ENCODE results near the gene TNFRSF21. TPM values are rescaled to one million over a fixed set of nuclear protein-coding genes. Genes with fewer than 3 reads are reported as not detected.
"Not testable (repeated sequence)": the region's sequence is repeated elsewhere in the genome, so short reads cannot be mapped to it uniquely, and the experiment has no call there.

The TNFRSF21 gene
- total and polyA plus RNA-seq, 2 experiments from 2014 or later, result 16.8 to 19.0 TPM

DNA sequence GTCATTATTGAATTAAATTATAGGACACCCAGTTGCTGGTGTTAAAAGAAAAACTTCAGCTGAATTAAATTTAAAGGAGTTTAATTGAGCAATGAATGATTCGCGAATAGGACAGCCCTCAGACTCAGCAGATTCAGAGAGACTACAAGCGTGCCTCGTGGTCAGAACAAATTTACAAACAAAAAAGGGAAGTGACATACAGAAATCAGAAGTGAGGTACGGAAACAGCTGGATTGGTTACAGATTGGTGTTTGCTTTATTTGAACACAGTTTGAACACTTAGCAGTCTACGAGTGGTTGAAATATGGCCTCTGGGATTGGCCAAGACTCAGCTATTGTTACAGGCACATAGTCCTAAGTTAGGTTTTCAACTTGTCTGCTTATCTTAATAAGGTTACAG lies 25.8 kb upstream of the TNFRSF21 start:
- H3K27me3 ChIP-seq, result no peaks in the 10 kb centered on the region
- TF ChIP-seq, protein P1, sequence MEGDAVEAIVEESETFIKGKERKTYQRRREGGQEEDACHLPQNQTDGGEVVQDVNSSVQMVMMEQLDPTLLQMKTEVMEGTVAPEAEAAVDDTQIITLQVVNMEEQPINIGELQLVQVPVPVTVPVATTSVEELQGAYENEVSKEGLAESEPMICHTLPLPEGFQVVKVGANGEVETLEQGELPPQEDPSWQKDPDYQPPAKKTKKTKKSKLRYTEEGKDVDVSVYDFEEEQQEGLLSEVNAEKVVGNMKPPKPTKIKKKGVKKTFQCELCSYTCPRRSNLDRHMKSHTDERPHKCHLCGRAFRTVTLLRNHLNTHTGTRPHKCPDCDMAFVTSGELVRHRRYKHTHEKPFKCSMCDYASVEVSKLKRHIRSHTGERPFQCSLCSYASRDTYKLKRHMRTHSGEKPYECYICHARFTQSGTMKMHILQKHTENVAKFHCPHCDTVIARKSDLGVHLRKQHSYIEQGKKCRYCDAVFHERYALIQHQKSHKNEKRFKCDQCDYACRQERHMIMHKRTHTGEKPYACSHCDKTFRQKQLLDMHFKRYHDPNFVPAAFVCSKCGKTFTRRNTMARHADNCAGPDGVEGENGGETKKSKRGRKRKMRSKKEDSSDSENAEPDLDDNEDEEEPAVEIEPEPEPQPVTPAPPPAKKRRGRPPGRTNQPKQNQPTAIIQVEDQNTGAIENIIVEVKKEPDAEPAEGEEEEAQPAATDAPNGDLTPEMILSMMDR (IDR thresholded peaks at IDR 0.05; ENCODE audit: low read depth, low read length), result no peak
- peaks cover 7% of the 10 kb centered on the region for H3K4me1 ChIP-seq (ENCODE audit: low read depth)
- no peak overlapping the region for H3K4me3 ChIP-seq
- no peaks in the 10 kb centered on the region for H3K36me3 ChIP-seq
- no peaks in the 10 kb centered on the region for H3K9me3 ChIP-seq (ENCODE audit: low read depth)
- no peak for DNase-seq (ENCODE audit: low read depth in 1 of 2, low spot score in 1 of 2)
- no peak overlapping the region for H3K27ac ChIP-seq

DNA sequence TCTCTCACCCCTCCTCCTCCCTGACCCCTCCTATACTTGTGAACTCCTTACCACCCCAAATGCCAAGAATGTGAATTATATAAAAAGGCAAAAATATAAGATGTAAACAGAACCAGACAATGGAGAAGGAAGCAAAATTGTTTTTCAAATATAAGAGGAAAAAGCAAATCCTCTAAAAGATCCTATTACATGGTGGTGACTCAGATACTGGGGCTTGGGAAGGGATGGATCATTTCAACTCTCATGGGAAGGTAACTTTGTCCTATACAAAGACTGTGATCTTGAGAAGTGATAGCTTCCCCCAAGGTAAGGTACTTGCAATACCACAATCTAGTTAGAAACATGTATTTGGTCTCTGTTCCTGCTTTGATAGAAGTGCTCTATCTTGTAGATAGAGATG lies 24.6 kb upstream of the TNFRSF21 start:
- H3K27ac ChIP-seq, result no peak overlapping the region
- DNase-seq (ENCODE audit: low read depth in 1 of 2, low spot score in 1 of 2), result no peak
- TF ChIP-seq, protein P1 (IDR thresholded peaks at IDR 0.05; ENCODE audit: low read depth, low read length), result no peak
- no peak overlapping the region for H3K4me3 ChIP-seq
- H3K9me3 ChIP-seq (ENCODE audit: low read depth), result no peaks in the 10 kb centered on the region
- no peaks in the 10 kb centered on the region for H3K27me3 ChIP-seq
- peaks cover 7% of the 10 kb centered on the region for H3K4me1 ChIP-seq (ENCODE audit: low read depth)
- H3K36me3 ChIP-seq, result no peaks in the 10 kb centered on the region

DNA sequence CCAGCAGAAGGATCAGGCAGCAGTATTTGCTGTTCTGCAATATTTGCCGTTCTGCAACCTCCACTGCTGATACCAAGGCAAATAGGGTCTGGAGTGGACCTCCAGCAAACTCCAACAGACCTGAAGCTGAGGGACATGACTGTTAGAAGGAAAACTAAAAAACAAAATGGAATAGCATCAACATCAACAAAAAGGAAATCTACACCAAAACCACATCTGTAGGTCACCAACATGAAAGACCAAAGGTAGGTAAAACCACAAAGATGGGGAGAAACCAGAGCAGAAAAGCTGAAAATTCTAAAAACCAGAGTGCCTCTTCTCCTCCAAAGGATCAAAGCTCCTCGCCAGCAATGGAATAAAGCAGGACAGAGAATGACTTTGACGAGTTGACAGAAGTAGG lies 18.9 kb upstream of the TNFRSF21 start:
- not testable (repeated sequence) for H3K27me3 ChIP-seq; H3K4me3 ChIP-seq; DNase-seq (ENCODE audit: low read depth in 1 of 2, low spot score in 1 of 2); H3K4me1 ChIP-seq (ENCODE audit: low read depth); H3K36me3 ChIP-seq; H3K9me3 ChIP-seq (ENCODE audit: low read depth); H3K27ac ChIP-seq

DNA sequence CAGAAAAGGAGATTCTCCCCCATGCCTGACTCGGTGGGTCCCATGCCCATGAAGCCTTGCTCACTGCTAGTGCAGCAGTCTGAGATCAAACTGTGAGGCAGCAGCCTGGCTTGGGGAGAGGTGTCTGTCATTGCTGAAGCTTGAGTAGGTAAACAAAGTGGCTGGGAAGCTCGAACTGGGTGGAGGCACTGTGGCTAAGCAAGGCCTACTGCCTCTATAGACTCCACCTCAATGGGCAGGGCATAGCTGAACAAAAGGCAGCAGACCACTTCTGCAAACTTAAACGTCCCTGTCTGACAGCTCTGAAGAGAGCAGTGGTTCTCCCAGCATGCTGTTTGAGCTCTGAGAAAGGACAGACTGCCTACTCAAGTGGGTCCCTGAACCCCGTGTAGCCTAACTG lies 18.4 kb upstream of the TNFRSF21 start:
- H3K36me3 ChIP-seq; H3K9me3 ChIP-seq (ENCODE audit: low read depth); DNase-seq (ENCODE audit: low read depth in 1 of 2, low spot score in 1 of 2); H3K4me1 ChIP-seq (ENCODE audit: low read depth); H3K4me3 ChIP-seq; H3K27ac ChIP-seq; H3K27me3 ChIP-seq: not testable (repeated sequence)

DNA sequence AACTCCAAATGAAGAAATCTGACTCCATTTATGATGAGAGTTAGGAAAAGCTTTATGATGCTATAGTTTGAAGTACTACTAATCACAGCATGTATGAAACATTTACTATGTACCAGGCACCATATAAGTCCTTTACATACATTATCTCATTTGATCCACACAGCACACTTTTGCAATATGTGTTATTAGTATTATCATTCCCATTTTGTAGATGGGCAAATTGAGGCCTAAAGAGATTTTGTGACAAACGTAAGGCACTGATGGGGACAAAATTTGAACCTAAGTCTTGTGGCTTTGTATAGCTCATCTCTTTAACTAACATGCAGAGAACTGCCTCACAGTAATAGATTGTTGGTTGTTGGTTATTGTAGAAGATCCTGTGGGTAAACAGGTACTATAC lies 14.2 kb upstream of the TNFRSF21 start:
- H3K36me3 ChIP-seq, result no peaks in the 10 kb centered on the region
- H3K27ac ChIP-seq, result no peak overlapping the region
- no peaks in the 10 kb centered on the region for H3K4me1 ChIP-seq (ENCODE audit: low read depth)
- H3K9me3 ChIP-seq (ENCODE audit: low read depth), result no peaks in the 10 kb centered on the region
- no peak for DNase-seq (ENCODE audit: low read depth in 1 of 2, low spot score in 1 of 2)
- no peak overlapping the region for H3K4me3 ChIP-seq
- H3K27me3 ChIP-seq, result no peaks in the 10 kb centered on the region
- TF ChIP-seq, protein P1 (IDR thresholded peaks at IDR 0.05; ENCODE audit: low read depth, low read length), result no peak

DNA sequence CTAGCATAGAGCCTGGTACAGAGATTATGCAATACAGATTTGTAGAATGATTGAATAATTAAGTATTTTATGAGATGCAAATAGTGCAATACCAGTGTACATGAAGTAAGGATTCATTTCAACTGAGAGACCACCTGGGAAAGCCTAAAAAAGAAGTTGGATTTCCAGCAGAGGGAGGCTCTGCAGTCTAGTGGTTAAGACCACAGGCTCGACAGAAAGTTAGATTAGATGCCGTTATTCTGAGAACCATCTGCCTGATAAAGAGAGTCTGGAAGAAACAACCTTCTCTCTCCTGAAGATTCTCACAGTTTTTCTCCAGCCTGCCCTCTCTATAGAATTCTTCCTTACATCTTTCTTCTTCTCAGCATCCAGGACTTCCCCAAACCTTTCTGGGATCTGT lies 13.6 kb upstream of the TNFRSF21 start:
- no peaks in the 10 kb centered on the region for H3K27me3 ChIP-seq
- H3K36me3 ChIP-seq, result no peaks in the 10 kb centered on the region
- no peak overlapping the region for H3K4me3 ChIP-seq
- DNase-seq (ENCODE audit: low read depth in 1 of 2, low spot score in 1 of 2), result no peak
- TF ChIP-seq, protein P1 (IDR thresholded peaks at IDR 0.05; ENCODE audit: low read depth, low read length), result no peak
- H3K9me3 ChIP-seq (ENCODE audit: low read depth), result no peaks in the 10 kb centered on the region
- no peak overlapping the region for H3K27ac ChIP-seq
- no peaks in the 10 kb centered on the region for H3K4me1 ChIP-seq (ENCODE audit: low read depth)

DNA sequence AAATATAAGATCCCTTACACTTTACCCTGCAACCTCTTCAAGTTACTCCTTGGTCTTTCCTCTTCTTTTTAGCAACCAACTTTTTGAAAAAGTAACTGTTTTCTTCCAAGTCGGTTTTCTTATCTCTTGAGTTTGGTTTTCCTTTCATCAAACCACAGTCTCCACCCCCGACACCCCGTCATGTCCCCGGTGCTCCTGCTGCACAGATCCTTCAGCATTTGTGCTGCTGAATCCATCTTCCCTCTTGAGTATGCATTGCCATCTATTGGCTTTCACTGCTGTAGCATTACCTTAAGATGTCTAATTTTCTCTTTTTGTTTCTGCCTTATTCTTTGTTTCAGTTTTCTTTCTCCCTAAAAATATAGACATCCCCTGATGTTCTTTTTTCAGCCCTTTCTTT lies 11.9 kb upstream of the TNFRSF21 start:
- H3K9me3 ChIP-seq (ENCODE audit: low read depth), result no peaks in the 10 kb centered on the region
- no peaks in the 10 kb centered on the region for H3K36me3 ChIP-seq
- peak in 1 of 2 donors; percentile 38 for DNase-seq (ENCODE audit: low read depth in 1 of 2, low spot score in 1 of 2)
- no peak overlapping the region for H3K4me3 ChIP-seq
- H3K27me3 ChIP-seq, result no peaks in the 10 kb centered on the region
- TF ChIP-seq, protein P1 (IDR thresholded peaks at IDR 0.05; ENCODE audit: low read depth, low read length), result no peak
- no peak overlapping the region for H3K27ac ChIP-seq
- H3K4me1 ChIP-seq (ENCODE audit: low read depth), result no peaks in the 10 kb centered on the region
